Thyroid gland (tissue), 4 donors: ENCODE data around the gene ANKRD40.

ENCODE experiments used
- POLR2A ChIP-seq, 2 donors: fragments of 450-650 bp; IDR thresholded peaks; one replicate each; pipeline ENCODE4 v1.6.1; 2017; ENCODE audit warnings: antibody characterized with exemption in 2 of 2, mild to moderate bottlenecking in 2 of 2, moderate library complexity in 1 of 2
- TF ChIP-seq, protein P1 (sequence below), 6 experiments: fragments of 200-600 bp in 3 of 6; fragments of 450-650 bp in 3 of 6; sonication (generic) in 3 of 6; IDR thresholded peaks; one replicate each; pipeline ENCODE4 v1.5.1; 2016 to 2019; ENCODE audit warnings: antibody characterized with exemption in 6 of 6, mild to moderate bottlenecking in 2 of 6, inconsistent platforms in 1 of 6, moderate library complexity in 1 of 6

DNA sequence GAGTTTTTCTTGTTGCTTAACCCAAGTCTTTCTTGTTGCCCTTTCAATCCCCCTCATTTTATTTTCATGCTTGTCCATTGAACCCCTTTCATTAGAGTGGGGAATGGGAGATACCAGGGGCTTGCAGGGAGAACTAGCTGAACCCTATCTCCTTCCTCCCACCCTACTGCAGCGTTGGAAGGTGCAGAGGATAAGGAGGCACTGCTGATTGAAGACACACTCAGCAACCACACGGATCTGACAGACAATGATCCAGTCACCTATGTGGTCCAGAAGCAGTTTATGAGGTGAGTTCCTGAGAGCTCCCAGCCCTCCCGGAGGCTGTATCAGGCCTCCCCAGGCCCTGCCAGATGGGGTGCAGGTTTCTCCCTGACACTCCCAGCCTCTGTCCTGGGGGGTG is 32.5 kb downstream of the ANKRD40 start:
- TF ChIP-seq, protein P1, sequence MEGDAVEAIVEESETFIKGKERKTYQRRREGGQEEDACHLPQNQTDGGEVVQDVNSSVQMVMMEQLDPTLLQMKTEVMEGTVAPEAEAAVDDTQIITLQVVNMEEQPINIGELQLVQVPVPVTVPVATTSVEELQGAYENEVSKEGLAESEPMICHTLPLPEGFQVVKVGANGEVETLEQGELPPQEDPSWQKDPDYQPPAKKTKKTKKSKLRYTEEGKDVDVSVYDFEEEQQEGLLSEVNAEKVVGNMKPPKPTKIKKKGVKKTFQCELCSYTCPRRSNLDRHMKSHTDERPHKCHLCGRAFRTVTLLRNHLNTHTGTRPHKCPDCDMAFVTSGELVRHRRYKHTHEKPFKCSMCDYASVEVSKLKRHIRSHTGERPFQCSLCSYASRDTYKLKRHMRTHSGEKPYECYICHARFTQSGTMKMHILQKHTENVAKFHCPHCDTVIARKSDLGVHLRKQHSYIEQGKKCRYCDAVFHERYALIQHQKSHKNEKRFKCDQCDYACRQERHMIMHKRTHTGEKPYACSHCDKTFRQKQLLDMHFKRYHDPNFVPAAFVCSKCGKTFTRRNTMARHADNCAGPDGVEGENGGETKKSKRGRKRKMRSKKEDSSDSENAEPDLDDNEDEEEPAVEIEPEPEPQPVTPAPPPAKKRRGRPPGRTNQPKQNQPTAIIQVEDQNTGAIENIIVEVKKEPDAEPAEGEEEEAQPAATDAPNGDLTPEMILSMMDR (IDR thresholded peaks at IDR 0.05) = no peak
- no peak for TF ChIP-seq POLR2A (IDR thresholded peaks at IDR 0.05)
